GM12874 (cell line): ENCODE results near the gene DLG2.

Experiments used
- TF ChIP-seq, protein P1 (sequence below): IDR thresholded peaks from 2 replicates; pipeline ENCODE4 v1.5.1; 2011; ENCODE audit warnings: low read depth, mild to moderate bottlenecking, control low read depth, low read length, moderate library complexity; ENCODE audit not compliant: insufficient read depth

DLG2 gene

DNA sequence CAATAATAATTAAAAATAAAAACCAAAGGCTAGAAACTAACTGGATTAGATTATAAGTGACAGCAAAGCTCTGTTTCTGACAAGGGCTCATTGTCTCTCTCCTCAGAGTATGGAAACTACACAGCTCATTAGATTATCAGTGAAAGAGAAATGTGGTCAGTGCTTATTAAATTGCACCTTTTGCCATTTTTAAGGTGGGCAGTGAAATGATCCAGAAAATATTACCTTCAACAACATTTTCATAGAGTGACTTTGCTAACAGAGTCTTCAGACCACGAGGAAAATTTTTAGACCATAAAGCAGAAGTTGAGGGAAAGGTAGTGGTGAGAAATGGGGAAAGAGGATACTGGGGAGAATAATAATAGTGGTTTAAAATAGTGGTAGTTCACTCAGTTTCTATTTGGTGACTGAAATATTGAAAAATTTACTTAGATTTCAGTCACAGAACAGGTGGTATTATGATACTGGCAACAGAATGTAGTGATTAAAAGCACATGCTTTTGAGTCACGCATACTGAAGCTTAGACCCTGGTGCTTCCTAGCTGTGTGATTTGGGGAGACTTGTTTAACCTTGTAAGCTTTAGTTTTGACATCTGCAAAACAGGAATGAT is 1657.0 kb downstream of the DLG2 start:
- TF ChIP-seq, protein P1, sequence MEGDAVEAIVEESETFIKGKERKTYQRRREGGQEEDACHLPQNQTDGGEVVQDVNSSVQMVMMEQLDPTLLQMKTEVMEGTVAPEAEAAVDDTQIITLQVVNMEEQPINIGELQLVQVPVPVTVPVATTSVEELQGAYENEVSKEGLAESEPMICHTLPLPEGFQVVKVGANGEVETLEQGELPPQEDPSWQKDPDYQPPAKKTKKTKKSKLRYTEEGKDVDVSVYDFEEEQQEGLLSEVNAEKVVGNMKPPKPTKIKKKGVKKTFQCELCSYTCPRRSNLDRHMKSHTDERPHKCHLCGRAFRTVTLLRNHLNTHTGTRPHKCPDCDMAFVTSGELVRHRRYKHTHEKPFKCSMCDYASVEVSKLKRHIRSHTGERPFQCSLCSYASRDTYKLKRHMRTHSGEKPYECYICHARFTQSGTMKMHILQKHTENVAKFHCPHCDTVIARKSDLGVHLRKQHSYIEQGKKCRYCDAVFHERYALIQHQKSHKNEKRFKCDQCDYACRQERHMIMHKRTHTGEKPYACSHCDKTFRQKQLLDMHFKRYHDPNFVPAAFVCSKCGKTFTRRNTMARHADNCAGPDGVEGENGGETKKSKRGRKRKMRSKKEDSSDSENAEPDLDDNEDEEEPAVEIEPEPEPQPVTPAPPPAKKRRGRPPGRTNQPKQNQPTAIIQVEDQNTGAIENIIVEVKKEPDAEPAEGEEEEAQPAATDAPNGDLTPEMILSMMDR = no peak

DNA sequence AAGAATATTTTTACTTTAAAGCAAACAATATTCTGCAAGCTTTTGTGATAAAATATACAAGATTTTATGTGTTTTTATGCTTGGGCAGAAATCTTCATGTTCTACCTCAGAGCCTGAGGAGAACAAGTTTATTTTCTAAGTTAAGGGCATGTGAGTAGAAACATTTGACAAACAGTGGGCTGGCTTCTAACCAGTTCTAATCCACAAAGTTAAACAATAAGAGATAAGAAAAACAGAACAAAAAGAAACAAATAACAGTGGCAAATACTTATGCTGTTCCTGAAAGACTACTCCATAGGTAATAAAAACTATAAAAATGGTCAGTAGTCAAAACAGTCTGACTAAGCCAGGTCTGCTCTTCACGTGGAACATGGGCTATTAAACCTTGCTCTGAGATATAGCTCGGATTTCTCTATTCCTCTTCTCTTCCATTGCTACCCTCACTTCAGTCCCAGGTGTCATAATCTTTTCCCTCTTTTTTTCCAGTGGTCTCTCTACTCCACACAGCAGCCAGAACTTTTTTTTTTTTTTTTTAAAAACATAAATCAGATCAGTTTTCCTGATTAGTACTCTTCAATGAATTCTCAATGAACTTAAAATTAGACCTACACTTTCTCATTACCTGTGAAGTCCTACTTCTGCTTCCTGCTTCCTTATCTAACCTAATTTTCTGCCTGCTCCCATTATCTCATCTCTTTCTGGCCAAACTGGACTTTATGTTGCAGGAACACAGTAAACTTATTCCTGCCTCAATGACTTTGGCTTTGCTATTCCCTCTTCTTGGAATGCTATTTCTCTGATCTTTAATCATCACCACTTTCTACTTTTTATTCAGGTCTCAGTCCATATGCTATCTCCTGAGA is 1669.9 kb downstream of the DLG2 start:
- TF ChIP-seq, protein P1 = no peak

DNA sequence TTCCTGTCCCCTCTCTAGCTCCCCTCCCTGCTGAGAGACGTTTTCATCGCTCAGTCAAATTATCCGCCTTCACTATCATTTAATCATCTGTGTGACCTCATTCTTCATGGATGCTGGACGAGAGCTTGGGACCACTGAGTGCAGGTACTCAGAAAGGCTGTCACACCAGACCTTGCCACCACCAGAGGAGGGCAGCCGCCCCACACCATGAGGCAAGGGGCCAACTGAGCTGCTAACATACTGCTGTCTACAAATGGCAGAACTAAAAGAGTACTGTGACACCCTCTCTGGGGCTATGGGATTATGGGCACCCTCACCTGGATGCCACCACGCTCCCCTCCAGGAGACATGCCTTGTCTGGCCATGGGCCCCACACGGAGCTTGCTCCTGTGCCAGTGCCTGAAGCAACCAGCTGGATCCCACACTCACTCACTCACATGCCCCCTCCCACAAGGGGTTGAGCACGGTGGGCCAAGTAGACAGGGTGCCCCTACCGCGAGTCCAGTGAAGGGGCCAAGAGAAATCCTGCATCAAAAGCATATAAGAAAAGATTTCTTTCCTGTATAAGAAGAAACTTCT is 1670.9 kb downstream of the DLG2 start:
- TF ChIP-seq, protein P1 = 0 out of 2 replicates have a peak, but pooled peaks have one; percentile 15

DNA sequence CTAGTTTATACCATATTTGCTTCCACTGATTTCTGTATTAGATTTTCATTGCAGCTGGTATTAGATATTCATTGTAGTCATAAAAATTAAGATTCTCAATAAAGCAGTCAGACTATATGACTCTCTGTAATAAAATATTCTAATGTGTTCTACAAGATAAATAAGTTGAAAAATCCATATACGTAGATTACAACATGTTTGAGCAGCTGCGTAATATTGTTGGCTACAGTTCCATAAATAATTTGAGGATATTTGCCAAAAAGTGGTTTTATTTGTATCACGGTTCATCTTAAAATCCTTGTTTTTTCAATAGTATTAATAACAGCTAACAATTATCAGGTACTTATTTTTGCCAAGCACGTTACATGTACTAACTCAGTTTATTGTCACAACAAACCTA is 1672.4 kb downstream of the DLG2 start:
- TF ChIP-seq, protein P1 = no peak

DNA sequence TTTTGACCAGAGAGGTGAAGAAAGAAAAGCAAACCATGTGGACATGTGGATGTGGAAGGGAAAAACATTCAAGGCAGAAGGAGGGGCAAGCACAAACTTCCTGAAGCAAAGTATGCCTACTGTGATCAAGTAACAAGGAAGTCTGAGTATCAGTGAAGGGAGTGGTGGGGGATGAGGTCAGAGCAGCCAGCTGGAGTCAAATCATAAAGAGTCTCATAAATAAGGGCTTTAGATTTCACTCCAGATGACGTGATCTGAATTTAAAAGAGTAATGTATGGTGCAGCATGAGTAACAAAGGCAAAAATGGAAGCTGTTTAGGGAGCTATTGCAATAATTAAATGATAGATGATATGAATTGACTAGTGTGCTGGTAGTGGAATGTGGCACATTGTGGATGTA is 1675.6 kb downstream of the DLG2 start:
- TF ChIP-seq, protein P1 = no peak

DNA sequence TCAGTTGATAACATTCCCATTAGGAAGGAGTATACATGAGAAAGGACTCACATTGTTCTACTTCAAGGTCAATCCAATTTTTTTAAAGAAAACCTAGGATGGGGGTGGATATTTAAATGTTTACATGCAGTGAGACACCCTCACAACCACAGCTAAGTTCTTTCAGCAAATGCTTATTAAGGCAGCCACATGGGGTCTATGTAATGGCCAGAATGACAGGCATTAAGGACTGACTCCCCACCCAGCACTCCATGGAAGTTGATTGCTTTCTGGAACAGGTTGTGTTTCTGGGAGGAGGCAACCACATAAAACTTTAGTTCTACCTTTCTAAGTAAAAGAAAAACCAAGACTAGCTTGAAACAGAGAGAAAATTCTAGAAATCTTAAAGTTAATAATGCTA is 1678.9 kb downstream of the DLG2 start:
- TF ChIP-seq, protein P1 = no peak

DNA sequence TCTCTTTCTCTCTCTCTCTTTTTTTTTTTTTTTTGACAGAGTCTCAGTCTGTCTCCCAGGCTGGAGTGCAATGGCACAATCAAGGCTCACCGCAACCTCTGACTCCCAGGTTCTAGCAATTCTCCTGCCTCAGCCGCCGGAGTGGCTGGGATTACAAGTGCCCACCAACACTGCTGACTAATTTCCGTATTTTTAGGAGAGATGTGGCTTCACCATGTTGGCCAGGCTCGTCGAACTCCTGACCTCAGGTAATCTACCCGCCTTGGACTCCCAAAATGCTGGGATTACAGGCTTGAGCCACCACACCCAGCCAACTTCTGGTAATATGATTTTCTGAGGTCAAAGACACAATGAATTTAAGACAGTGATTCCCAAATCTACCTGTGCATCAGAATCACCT is 1681.2 kb downstream of the DLG2 start:
- TF ChIP-seq, protein P1 = no peak
